OCI-LY1 (cell line): ENCODE results near the gene RPL18.

Experiments
- H2AFZ ChIP-seq: fragments of 200-600 bp; sonication (generic), shearing (Covaris generic); 2 replicates; pipeline ENCODE4 v1.6.0; 2014; ENCODE audit warnings: antibody characterized with exemption, mild to moderate bottlenecking, low read length
- H3F3A ChIP-seq: fragments of 200-600 bp; sonication (generic), shearing (Covaris generic); 2 replicates; pipeline ENCODE4 v1.6.0; 2014; ENCODE audit warnings: mild to moderate bottlenecking, antibody characterized with exemption, low read length, moderate library complexity; ENCODE audit not compliant: insufficient read depth
- H3K27ac ChIP-seq: fragments of 200-600 bp; sonication (generic); 2 replicates; pipeline ENCODE4 v1.5.1; 2014; ENCODE audit warnings: low read length, mixed run types, mild to moderate bottlenecking, low read depth; ENCODE audit not compliant: poor library complexity, severe bottlenecking
- H3K27me3 ChIP-seq: fragments of 200-600 bp; sonication (generic); 2 replicates; pipeline ENCODE4 v1.6.0; 2014; ENCODE audit warnings: antibody characterized with exemption, mild to moderate bottlenecking, low read length, moderate library complexity; ENCODE audit not compliant: insufficient read depth
- H3K36me3 ChIP-seq: fragments of 200-600 bp; sonication (generic); 2 replicates; pipeline ENCODE4 v1.6.1; 2014; ENCODE audit warnings: mild to moderate bottlenecking, antibody characterized with exemption, low read length, moderate library complexity, mixed read lengths; ENCODE audit not compliant: insufficient read depth
- H3K4me1 ChIP-seq: fragments of 200-600 bp; sonication (generic); 2 replicates; pipeline ENCODE4 v1.5.1; 2014; ENCODE audit warnings: mild to moderate bottlenecking, low read length, moderate library complexity; ENCODE audit not compliant: insufficient read depth, severe bottlenecking
- H3K4me2 ChIP-seq: fragments of 200-600 bp; sonication (generic), shearing (Covaris generic); 2 replicates; pipeline ENCODE4 v1.6.1; 2014; ENCODE audit warnings: low read length
- H3K4me3 ChIP-seq: fragments of 200-600 bp; sonication (generic); 2 replicates; pipeline ENCODE4 v1.5.1; 2014; ENCODE audit warnings: low read length, low read depth, mild to moderate bottlenecking, mixed read lengths; ENCODE audit not compliant: poor library complexity, severe bottlenecking
- H3K79me2 ChIP-seq: fragments of 200-600 bp; shearing (Covaris generic); 2 replicates; pipeline ENCODE4 v1.6.1; 2016; ENCODE audit warnings: mixed run types, low read length, mixed read lengths; ENCODE audit not compliant: insufficient read depth
- H3K9ac ChIP-seq: fragments of 200-600 bp; sonication (generic), shearing (Covaris generic); 2 replicates; pipeline ENCODE4 v1.6.1; 2014; ENCODE audit warnings: mild to moderate bottlenecking, low read length, mixed read lengths
- H3K9me2 ChIP-seq: fragments of 200-600 bp; sonication (generic), shearing (Covaris generic); 2 replicates; pipeline ENCODE4 v1.6.1; 2014; ENCODE audit warnings: low read depth, mild to moderate bottlenecking, low read length, mixed read lengths
- H3K9me3 ChIP-seq: fragments of 200-600 bp; shearing (Covaris generic); 2 replicates; pipeline ENCODE4 v1.6.1; 2014; ENCODE audit warnings: low read length, mixed read lengths
- H4K20me1 ChIP-seq: fragments of 200-600 bp; sonication (generic), shearing (Covaris generic); 2 replicates; pipeline ENCODE4 v1.6.0; 2016; ENCODE audit warnings: mild to moderate bottlenecking, low read length; ENCODE audit not compliant: insufficient read depth
- CTCF ChIP-seq: fragments of 200-600 bp; sonication (generic), shearing (Covaris generic); IDR thresholded peaks from 2 replicates; pipeline ENCODE4 v1.5.1; 2017; ENCODE audit warnings: mild to moderate bottlenecking, antibody characterized with exemption, low read length, moderate library complexity, mixed read lengths
- EZH2 ChIP-seq: fragments of 200-600 bp; sonication (generic), shearing (Covaris generic); IDR thresholded peaks from 2 replicates; pipeline ENCODE4 v1.8.0; 2017; ENCODE audit warnings: borderline replicate concordance, mixed run types, mild to moderate bottlenecking, antibody characterized with exemption, low read length, moderate library complexity, mixed read lengths

Gene RPL18

GRCh38 chr19:48603001-48603400 lies 16.0 kb downstream of the RPL18 start:
- Histone ChIP-seq H2AFZ (no peak overlapping the region), H3K36me3 (no peaks in the 10 kb centered on the region; the same call in 1 of the 2 replicates), H3F3A (no peaks in the 10 kb centered on the region), H3K9me3 (no peaks in the 10 kb centered on the region), H3K4me2 (no peak overlapping the region), H3K27ac (no peak overlapping the region), H3K27me3 (peaks cover 1% of the 10 kb centered on the region; the same call in 1 of the 2 replicates), H3K9ac (no peak overlapping the region), H3K79me2 (no peaks in the 10 kb centered on the region), H3K9me2 (no peaks in the 10 kb centered on the region), H4K20me1 (no peaks in the 10 kb centered on the region), H3K4me3 (no peak overlapping the region), H3K4me1 (no peaks in the 10 kb centered on the region)
- no peak for TF ChIP-seq CTCF
- TF ChIP-seq EZH2, result no peak

GRCh38 chr19:48600679-48601417 lies 18.1 kb downstream of the RPL18 start:
- Histone ChIP-seq H4K20me1 (no peaks in the 10 kb centered on the region), H3K9me3 (no peaks in the 10 kb centered on the region), H3K9me2 (no peaks in the 10 kb centered on the region), H3K4me2 (no peak overlapping the region), H3K36me3 (no peaks in the 10 kb centered on the region; the same call in 1 of the 2 replicates), H3K9ac (no peak overlapping the region), H3K4me1 (peaks cover 9% of the 10 kb centered on the region), H2AFZ (no peak overlapping the region), H3K27me3 (peaks cover 4% of the 10 kb centered on the region; the same call in 1 of the 2 replicates), H3K27ac (no peak overlapping the region), H3K4me3 (no peak overlapping the region), H3K79me2 (no peaks in the 10 kb centered on the region), H3F3A (no peaks in the 10 kb centered on the region)
- TF ChIP-seq EZH2, result no peak
- TF ChIP-seq CTCF, result no peak

- H3K36me3 ChIP-seq, result no peaks in the 10 kb centered on the region; the same call in 1 of the 2 replicates
- no peaks in the 10 kb centered on the region for H3K9me3 ChIP-seq
- no peaks in the 10 kb centered on the region for H3K79me2 ChIP-seq
- H3K4me3 ChIP-seq, result no peak overlapping the region
- no peak for TF ChIP-seq EZH2
- TF ChIP-seq CTCF, result no peak
- H3K4me2 ChIP-seq, result no peak overlapping the region
- no peaks in the 10 kb centered on the region for H3F3A ChIP-seq
- no peaks in the 10 kb centered on the region for H3K9me2 ChIP-seq
- H2AFZ ChIP-seq, result no peak overlapping the region
- peaks cover 9% of the 10 kb centered on the region for H3K4me1 ChIP-seq
- peaks cover 4% of the 10 kb centered on the region; the same call in 1 of the 2 replicates for H3K27me3 ChIP-seq
- H4K20me1 ChIP-seq, result no peaks in the 10 kb centered on the region
- no peak overlapping the region for H3K9ac ChIP-seq
- H3K27ac ChIP-seq, result no peak overlapping the region
Measured at GRCh38 chr19:48598996-48599700, 19.8 kb downstream of the RPL18 start.
